Right renal pelvis (tissue), 4 donors: ENCODE results near the gene TMEM151B. TPM values are rescaled to one million over a fixed set of nuclear protein-coding genes. Genes with fewer than 3 reads are reported as not detected.

Experiments
- DNase-seq, 4 donors: peaks; one replicate each; pipeline ENCODE4 v3.0.0-alpha.2; 2013; ENCODE audit warnings: low read depth in 4 of 4, low spot score in 3 of 4, missing footprints in 1 of 4
- polyA plus RNA-seq, 4 donors: library from polyadenylated mRNA; unstranded; fragments of 120-200 nt; gene quantifications; one replicate each; pipeline ENCODE4 v1.2.1, GENCODE V29; 2013; ENCODE audit not compliant: insufficient read length in 4 of 4

Gene TMEM151B
- polyA plus RNA-seq, 4 donors = 0.42 to 0.84 (median 0.64) TPM

DNA sequence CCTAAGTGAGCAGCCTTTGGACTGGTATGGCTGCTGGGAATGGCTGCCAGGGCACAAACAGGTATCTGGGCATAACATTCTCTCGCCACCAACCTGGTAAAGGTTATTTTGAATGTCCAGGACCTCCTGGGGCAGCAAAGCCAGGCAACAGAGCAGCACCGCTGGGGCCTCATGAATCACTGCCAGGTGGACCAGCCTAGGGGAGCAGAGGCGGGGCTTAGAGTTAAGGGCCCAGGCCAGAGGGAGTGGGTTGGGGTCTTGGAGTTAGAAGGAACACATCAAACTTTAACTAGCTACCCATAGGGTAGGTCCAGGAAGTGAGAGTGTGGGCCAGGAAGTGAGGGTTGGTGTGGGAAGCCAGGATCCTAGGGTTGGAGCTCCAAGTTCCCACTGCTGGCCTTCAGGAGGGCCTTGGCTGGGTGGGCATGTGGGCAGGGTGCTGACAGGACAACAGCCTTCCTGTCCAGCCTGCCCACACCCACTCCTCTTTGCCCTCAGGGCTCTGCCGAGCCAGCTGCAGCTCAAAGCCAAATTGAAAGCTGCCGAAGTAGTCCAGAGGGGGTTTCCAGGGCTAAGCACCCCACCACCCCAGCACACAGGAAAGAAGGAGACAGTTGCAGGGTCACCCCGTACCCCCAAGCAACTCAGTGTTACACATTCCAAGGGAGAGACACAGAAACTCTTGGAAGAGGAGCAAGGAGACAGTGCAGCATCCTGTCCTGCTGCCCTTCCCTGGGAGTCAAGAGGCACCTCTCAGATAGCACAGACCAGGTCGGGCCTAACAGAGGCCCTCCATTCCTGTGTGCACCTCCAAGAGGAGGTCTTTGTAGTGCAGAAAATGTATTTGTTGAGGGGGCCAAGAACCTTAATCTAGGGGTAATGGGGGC is 7.5 kb upstream of the TMEM151B start:
- DNase-seq = no peak

DNA sequence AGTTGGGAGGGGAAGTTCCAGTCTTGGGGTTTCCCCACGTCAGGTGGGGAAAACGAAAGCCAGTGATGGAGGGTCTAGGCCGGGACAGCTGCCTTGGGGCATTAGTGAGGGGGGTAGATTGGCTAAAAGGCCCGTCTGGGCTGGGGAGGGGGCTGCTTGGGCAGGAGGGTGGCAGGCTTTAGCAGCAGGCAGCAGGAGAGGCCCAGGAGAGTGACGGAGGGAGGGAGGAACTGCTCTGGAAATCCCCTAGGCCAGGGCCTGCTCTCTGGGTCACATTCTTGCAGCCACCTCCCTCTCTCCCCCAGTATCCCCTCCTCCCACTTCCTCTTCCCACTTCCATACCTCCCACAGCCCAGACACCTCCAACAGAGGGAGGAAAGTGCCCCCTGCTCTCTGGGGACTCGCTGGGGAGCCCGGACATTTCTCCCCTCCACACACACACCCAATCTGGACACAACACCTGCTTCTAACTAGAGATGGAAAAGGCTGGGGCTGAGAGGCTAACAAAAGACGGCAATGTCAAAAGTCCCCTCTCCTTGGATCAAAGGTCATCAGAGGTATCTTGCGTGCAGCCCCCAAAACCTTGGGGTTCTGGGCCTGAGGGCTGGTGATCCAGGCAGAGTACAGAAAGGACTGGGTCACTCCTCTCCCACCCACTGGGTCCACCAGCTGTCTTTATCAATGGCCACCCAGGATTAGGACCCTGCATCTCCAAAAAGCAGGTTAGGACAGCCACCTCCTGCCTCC is 6.7 kb upstream of the TMEM151B start:
- DNase-seq = no peak

DNA sequence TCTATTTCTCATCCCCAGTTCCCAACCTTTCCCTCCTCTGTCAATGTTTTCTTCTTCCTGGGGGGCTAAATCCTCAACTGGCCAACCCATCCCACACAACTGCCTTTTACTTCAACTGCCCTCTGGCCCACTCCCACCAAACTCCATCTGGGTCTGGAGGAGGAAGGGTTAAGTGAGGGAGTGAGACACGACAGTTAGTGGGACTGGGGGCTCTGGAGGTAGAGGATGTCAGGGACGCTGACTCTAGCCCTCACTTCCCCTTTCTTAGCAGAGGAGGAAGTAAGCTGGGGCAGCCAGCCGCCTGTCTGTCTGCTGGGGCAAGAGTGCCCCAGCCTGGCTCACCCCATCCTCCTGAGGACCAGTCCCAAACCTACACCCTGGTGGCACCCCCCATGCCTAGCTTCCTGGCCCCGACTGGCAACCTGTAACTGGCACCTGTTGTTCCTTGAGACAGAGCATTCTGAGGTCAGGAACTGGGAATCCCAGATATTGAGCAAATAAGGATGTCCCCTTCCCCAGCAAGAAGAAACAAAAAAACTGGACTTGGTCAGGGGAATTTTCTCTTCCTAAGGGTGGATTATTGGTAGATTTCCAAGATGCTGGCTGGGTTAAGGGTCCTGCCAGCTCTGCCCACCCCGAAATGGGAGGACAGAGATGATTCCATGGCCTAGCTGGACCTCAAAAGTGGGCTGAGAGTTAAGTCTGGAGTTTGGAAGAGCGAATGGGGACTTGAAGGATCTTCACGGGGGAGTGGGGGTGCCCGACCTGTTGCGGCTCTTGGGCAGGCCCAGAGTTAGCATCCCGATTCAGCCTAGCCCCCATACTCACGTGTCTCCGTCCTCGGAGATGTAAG is 5.9 kb upstream of the TMEM151B start:
- DNase-seq = no peak

DNA sequence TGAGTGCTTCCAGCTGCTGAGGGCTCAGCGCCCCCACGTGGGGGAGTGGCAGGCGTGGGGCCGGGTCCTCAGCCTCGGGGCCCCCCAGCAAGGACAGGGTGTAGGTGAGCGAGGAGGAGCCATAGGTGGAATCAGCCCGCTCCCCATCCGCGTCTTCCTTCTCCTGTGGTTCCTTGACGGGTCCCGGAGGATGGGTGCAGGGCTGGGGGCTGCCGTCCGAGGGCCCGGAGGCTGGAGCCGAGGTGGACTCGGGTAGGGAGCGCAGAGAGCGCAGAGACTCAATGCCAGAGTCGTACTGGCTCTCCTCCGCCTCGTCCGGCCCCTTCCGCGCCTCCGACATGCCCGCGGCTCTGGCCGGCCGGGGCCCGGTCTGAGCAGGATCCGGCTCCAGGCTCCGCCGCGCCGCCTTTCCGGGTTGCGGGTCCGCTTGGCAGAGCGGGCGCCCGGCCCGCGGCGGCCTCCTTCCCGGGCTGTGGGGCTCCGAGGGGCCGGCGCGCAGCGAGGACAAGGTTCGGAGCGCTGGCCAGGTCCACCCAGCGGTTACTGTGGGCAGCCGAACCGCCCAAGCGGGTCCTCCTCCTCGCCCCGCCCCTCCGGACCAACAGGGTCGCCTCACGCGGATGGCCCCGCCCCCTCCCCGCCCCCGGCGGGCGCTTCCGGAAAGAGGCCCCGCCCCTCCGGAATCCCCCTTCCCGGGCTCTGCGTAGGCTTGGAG is 5.1 kb upstream of the TMEM151B start, which contains the start of gene NFKBIE:
NFKBIE (minus strand) TSS at position 545 of the 715 bp plus-strand sequence; CDS start at position 340, 205 bp downstream.
- DNase-seq = peak in 2 of 4 donors; percentile 83 to 90

DNA sequence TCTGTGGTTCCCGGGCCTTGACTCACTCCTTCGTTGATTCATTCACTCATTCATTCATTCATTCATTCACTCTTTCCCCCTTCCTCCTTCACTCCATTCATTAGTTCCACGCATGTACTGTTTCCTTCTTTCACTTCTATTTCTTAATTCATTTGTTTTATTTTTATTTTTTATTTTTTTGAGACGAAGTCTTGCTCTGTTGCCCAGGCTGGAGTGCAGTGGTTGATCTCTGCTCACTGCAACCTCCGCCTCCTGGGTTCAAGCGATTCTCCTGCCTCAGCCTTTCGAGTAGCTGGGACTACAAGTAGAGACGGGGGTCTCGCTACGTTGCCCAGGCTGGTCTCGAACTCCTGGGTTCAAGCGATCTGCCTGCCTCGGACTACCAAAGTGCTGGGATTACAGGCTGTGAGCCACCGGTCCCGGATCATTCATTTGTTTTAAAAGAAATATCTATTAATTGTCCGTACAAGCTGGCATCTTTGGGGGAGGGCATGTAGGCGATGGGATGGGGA is 4.5 kb upstream of the TMEM151B start:
- no peak for DNase-seq

DNA sequence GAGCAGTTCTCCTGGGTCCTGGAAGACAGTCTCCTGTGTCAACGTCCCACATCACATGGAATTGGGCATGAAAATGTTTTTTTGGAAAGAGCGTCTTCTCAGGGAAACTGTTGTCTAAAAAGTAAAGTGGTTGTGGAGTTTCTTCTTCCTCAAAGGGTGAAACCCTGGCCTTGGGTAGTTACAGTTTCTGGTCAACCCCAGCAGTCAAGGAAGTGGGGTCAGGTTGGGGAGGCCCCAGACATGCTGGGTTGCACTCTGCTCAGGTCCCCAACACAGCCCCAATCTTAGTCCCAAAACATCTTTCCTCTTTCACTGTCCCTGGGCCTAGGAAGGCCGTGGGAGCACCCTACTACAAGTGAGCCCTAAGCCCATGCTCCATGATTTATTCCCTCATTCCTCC is 3.9 kb upstream of the TMEM151B start:
- no peak for DNase-seq

DNA sequence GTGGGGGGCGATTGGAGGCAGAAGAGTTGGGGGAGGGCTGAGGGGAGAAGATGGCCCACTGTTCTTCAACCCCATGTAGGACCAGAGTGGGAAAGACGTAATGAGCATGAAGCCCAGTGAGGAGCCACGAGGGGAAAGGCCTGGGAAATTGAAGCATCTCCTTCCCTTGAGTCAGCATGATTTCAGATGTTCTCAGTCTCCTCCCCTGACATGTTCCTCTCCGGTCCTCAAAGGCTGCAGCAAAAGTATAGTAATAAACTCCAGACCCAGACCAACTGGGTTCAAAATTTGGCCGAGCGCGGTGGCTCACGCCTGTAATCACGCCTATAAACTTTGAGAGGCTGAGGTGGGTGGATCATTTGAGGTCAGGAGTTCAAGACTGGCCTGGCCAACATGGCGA is 3.0 kb upstream of the TMEM151B start:
- DNase-seq = no peak

DNA sequence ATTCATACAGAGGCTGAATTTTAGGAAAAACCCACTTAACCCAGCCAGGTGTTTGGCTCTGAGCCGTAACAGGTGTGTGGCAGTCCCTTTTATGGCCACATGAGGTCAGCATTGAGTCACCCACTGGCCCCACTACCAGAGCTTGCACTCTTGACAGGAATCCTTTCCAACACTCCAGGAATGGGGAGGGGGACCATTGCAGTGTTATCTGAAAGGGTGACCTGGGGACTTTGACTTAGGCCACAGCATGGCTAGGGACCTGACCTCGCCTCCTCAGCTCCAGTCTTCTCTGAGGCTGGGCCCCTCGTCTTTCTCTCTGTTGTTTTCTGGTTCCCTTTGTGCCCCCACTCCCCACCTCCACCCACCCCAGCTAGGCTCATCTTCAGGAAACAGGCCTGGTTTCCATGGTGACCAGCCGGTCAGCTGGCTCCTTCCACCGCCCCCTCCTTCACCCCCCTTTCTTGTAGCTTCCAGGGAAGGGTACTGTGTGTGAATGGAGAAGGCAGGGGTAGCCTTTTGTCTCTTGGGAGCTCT is 2.1 kb upstream of the TMEM151B start:
- DNase-seq = peak in 1 of 4 donors; percentile 45

DNA sequence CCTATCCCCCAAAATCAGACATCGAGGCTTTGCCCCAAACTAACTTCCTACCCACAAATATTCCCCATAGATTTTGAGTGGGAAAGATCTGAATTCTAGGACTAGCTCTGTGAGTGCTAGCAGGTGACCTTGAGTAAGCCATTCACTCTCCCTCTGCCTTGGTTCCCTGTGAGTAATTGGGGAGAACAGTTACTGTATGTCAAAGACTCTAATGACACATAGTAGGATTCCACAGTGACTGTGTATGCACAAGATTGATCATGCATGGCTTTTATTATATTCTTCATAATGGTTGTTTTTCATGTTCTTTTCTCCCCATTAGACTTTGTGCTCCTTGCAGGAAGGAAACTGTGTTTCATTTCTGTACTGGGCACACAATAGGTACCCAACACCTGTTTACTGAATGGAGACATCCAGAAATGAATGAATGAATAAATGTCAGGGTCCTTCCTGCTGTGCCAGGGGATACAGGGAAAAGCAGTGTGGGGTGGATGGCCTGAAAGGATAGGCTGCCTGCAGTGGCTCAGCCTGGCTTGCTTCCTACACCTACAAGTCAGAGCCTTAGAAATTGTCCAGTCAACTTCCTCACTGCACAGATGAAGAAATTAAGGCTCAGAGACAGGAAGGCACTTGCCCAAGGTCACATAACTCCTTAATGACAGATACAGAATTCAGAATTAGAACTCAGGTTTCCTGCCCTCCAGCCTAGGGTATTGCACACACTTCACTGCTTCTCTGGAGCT is 901 bp upstream of the TMEM151B start:
- DNase-seq = no peak

DNA sequence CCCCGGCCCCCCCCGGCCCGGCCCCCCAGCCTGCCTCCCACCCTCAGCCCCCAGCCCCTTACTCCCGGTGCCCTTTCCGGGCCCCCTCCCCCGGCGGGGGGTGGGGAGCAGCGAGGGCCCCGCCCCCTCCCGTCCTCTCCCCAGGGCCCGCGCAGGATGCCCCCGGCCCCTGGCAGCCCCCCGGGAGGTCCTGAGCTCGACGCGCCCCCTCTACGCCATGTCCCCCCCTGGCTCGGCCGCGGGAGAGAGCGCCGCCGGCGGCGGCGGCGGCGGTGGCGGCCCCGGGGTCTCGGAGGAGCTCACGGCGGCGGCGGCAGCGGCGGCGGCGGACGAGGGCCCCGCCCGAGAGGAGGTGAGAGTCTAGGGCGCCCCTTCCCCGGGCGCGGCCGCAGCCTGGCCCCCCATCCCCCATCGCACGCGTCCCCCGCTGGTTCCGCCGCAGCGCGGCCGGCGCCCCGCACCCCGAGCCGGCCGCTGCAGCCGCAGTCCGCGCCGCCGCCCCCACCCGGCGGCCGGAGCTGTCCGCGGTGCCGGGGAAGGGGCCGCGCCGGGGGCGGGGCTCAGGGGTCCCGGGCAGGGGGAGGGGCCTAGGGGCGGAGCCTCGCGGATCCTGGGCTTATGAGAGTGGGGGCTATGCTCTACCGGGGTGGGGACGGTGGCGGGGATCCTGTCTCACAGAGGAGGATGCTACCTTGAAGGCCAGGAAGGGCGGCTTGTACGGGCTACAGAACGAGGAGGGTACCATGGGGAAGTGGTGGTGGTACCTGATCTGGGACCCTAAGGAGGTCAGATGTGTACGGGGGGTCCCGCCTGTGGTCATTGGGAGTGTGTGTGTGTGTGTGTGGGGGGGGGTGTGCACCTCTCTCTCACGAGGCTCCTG is 516 bp downstream of the TMEM151B start:
- no peak for DNase-seq

DNA sequence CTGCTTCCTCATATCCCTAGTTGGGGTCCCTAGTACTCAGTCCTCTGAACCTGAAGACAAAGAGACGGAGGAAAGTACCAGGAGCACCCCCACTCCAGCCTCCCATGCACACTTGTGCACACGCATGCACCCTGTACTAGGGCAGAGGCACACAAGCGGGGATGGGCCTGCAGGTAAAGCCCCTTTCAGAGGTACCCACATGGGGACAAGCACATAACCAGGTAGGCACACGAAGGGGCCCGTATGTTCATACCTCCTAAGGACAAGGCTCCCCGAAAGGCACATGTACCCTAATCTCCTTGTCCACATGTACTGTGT is 1.1 kb downstream of the TMEM151B start:
- no peak for DNase-seq

DNA sequence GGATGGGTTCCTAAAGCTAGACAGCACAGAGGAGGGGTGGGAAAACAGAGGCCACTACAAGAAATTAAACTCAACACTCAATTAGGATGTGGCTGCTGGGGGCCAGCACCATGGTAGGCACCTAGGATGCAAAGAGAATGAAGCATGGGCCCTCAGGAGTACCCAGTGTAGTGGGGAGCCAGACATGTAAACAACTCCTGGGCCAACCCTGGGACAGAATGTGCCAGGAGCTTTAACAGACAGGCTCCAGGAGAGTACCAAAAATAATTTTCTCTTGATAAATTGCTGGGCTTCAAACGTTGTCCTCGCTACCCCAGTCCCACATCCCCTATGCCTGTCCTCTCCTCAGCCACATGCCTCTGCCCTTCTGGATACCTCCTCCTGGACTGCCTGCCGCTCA is 1.7 kb downstream of the TMEM151B start:
- no peak for DNase-seq

DNA sequence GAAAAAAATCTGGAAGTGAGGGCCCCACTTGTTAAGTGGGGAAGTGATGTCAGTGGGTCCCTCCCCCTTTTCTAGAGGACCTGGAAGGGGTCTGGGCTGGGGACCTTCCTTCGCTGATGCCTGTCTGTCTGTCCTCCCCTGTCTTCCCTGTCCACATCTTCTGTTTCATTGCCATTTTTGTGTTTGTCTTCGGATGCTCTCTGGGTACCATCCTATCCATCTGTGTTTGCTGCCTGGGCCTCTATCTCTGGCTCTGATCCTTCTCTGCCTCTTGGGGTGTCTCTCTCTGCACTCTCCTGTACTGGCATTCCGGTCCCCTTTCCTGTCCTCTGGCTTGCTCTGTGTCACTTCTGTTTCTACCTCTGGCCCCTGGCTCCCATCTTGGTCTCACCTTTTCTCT is 2.3 kb downstream of the TMEM151B start:
- no peak for DNase-seq

DNA sequence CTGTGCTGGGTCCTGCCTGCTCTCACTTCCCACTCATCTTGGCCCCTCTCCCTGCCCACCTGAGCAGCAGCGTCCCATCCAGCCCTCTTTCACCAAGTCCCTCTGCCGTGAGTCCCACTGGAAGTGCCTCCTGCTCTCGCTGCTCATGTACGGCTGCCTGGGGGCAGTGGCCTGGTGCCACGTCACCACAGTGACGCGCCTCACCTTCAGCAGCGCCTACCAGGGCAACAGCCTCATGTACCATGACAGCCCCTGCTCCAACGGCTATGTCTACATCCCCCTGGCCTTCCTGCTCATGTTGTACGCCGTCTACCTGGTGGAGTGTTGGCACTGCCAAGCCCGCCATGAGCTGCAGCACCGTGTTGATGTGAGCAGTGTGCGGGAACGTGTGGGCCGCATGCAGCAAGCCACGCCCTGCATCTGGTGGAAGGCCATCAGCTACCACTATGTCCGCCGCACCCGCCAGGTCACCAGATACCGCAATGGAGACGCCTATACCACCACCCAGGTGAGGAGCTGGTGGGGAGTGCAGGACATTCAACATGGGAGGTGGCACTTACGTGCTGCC is 2.8 kb downstream of the TMEM151B start:
- no peak for DNase-seq

DNA sequence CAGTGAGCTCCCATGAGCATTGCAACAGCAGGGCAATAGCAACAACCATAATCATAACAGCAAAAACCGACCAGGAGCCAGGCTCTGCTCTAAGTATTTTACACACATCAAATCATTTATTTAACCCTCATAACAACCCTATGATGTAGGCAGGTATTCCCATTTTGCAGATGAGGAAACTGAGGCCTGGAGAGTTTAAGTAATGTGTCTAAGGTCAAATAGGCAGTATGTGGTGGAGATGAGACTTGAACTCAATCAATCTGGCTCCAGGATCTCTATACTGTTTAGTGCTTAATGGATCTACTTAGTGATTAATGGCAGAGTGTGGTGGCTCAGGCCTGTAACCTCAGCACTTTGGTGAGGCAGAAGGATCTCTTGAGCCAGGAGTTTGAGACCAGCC is 3.4 kb downstream of the TMEM151B start:
- no peak for DNase-seq

DNA sequence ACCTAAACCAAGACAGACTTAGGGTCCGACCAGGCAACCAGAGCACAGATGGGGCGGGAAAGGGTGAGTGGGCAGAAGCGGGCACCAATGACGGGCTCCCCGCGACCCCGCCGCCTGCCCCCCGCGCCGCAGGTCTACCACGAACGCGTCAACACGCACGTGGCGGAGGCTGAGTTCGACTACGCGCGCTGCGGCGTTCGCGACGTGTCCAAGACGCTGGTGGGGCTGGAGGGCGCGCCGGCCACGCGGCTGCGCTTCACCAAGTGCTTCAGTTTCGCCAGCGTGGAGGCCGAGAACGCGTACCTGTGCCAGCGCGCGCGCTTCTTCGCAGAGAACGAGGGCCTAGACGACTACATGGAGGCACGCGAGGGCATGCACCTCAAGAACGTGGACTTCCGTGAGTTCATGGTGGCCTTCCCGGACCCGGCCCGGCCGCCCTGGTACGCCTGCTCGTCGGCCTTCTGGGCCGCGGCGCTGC is 5.1 kb downstream of the TMEM151B start:
- no peak for DNase-seq

DNA sequence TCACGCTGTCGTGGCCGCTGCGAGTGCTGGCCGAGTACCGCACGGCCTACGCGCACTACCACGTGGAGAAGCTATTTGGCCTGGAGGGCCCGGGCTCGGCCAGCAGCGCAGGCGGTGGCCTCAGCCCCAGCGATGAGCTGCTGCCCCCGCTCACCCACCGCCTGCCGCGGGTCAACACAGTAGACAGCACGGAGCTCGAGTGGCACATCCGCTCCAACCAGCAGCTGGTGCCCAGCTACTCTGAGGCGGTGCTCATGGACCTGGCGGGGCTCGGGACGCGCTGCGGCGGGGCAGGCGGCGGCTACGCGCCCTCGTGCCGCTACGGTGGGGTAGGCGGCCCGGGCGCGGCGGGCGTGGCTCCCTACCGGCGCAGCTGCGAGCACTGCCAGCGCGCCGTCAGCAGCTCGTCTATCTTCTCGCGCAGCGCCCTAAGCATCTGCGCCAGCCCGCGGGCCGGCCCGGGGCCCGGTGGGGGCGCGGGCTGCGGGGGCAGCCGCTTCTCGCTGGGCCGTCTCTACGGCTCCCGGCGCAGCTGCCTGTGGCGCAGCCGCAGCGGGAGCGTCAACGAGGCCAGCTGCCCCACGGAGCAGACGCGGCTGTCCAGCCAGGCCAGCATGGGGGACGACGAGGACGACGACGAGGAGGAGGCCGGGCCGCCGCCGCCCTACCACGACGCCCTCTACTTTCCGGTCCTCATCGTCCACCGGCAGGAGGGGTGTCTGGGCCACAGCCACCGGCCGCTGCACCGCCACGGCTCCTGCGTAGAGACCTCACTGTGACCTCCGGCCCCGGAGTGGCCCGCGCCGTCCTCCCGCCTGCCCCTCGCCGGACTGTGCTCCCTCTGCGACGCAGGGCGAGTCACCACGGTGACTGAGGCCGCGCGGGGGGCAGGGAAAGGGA is 5.7 kb downstream of the TMEM151B start:
- no peak for DNase-seq
